Activated naive CD4-positive, alpha-beta T cell (primary cell): ENCODE measurements around the gene MRPL53.
"Not testable (repeated sequence)": the region's sequence is repeated elsewhere in the genome, so short reads cannot be mapped to it uniquely, and the experiment has no call there.

Experiments
- DNase-seq, 4 experiments: peaks; one replicate each; lab custom pipeline; 2025; lab: John Stamatoyannopoulos, UW

Gene MRPL53

GRCh38 chr2:74454654-74455511 is 17.6 kb downstream of the MRPL53 start, which contains the start of gene INO80B:
TSS of gene INO80B (plus strand) at chr2:74455087. CDS start at chr2:74455117, 30 bp downstream.
- DNase-seq: peak; percentile 91 to 94 (median 92)

- no peak for DNase-seq
Measured at GRCh38 chr2:74450570-74451190, 21.8 kb downstream of the MRPL53 start.

DNA sequence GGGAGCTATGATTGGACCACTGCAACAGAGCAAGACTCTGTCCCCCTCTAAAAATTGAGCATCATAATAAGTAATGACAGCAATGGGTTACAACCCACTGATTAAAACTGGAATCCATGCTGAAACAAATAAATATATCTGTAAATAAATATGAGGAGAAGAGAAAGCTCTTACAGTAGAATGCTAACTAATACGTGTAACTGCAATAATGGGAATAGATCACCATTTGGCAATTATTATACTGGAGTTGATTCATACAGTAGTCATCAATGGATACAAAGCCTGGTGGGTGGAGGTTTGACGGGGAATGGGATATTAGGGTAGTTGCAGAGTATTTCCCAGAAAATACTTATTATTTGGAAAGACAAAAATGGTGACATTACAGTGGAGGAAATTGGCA is 23.7 kb downstream of the MRPL53 start:
- DNase-seq: no peak

DNA sequence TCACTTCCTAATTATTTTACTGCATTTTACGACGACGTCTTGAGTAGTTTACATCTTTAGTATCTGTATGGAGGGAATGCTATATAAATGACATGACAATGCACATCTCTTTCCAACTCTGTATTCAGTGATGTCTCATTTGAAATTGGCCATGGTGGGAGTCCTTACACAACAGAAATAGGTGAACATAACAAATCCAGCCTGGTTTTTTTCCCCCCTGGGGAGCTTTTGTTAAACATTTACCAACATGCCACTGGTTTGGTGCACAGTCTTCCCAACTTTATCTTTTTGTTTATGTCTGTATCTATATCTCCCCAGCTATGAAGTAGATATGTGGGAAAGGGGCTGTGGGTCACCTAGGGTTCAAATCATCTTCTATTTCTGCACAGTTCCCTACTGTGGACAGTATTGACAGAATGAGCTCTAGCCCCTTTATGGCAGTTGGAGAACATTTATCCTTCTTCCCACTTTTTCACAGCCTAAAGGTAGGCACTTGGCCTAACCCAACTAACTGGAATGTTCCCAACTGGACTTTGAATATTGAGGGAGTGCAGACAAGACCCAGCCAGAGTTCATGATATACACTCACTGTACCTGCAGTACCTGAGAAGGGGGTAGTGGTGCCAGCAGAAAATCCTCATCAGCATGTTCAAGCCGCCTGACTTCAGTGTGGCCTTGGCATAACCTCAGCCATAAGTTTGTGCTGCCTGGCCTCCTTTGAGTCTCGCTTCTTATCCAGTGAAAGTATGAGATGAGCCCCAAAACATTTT is 25.1 kb downstream of the MRPL53 start:
- no peak for DNase-seq

DNA sequence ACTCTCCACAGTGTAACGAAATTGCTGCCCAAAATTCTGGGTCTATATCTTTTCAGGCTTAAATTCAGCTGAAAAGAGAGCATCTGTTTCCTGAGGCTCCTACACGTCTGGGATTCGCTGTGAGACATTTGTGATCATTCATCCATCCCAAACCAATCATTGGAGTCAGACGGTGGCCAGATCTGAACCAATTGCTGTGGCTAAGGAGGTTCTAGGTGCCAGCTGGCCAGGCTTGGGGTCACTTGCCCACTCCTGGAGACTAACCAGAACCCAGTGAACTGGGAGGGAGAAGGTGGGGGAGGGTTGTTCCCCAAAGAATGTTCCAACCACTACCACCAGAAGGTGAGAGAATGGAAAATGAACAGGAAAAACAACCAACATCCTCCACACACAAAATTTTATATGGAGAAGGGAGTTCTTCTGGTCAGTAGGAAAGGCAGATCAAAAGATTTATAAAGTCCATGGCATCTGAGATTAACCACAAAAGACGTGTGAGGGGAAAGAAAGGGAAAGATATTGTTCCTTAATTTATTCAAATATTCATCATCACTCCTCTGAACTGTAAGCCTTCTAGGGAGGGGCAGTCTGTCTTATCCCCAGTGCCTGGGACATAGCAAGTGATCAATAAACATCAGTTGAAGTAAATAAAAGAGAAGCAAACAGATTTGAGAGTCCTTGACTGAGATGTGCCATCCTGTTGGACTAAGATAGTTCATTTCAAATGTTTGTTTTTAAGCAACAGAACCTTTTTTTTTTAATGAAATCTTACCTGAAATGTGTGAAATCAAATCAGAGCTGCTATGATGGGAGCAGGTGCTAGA is 27.8 kb downstream of the MRPL53 start:
- DNase-seq: no peak

DNA sequence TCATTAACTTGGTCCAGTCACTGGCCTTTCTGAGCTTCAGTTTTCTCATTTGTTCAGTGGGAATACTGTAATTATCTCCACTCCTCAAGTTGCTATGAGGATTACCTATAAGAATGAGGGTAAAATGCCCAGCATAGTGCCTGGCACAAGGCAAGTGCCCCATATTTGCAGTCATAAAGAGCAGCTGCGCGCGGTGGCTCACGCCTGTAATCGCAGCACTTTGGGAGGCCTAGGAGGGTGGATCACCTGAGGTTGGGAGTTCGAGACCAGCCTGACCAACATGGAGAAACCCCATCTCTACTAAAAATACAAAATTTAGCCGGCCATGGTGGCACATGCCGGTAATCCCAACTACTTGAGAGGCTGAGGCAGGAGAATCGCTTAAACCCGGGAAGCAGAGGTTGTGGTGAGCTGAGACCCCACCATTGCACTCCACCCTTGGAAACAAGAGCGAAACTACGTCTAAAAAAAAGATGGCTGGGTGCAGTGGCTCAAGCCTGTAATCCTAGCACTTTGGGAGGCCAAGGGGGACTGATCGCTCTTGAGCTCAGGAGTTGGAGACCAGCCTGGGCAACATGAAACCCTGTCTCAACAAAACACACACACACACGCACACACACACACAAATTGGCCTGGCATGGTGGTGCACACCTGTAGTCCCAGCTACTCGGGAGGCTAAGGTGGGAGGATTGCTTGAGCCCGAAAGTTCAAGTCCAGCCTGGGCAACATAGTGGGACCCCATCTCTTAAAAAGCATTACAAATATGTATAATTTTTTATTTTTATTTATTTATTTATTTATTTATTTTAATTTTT is 29.8 kb downstream of the MRPL53 start:
- not testable (repeated sequence) for DNase-seq

- DNase-seq: no peak
Measured at GRCh38 chr2:74441690-74442482, 30.6 kb downstream of the MRPL53 start, which contains the start of gene RTKN. TSS of gene RTKN (minus strand) at chr2:74441937. CDS start at chr2:74441816, 121 bp downstream.

- no peak for DNase-seq
Measured at GRCh38 chr2:74441170-74441689, 31.2 kb downstream of the MRPL53 start.

DNA sequence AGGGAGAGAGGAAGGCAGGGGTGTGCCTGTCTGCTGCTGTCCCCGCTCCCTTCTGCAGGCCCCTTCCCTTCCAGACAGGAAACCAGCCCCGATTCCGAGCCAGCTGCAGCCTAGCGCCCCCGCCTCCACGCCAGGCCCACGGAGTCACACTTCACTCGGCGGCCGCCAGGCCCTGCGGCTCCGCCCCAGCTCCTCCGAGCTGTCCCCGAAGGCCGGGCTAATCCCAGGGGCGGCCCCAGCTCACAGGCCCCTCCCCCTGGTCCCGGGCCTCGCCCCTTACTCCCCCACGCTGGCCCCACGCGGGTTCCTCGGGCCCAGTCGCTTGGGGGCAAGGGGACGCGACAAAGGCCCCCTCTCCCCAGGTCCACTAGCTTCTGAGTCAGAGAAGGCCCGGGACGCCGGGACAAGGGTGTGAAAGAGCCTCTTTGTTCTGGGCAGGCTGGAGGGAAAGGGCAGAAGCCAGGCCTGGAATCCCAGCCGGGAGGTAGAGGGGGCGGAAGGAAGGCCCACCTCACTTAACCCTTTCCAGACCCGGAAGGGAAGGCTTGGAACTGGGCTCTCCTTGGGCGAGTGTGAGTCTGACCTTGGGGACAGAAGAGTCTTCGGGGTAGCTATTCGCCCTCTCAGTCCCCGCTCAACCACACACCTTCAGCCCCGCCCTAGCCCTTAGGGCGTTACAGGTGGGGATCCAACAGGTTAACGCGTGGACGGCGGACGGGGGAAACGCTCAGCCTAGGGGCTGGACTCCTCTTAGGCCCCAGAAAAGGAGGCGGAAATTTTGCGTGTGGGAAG is 31.9 kb downstream of the MRPL53 start:
- DNase-seq: peak in 1 of 4 experiments; percentile 18

DNA sequence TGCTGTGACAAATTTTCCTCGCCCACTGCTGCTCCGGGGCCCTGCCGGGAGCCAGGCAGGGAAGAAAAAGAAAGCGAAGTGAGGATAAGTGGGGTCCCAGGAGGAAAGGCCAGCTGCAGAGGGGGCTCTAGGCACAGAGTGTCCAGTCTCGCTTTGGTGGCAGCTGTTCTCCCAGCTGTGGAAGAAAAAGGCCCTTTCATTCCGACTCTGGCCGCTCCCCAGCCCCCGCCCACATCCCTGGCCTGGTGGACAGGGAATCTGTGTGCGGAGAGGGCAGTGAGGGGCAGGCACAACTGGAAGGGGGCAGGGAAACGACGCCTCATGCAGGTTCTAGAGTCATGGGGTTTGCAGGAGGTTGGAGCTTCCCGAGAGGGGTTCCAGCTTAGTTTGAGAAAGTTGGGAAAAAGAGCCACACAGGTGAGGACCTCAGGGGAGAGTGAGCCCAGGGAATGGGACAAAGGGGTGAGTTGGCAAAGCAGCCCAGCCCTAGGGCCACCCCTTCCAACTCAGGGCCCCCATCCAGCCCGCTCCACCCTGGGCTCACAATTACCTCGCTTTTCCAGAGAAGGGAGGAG is 32.6 kb downstream of the MRPL53 start:
- no peak for DNase-seq

- no peak for DNase-seq
Measured at GRCh38 chr2:74439373-74439772, 33.1 kb downstream of the MRPL53 start.

GRCh38 chr2:74438248-74438647 is 34.2 kb downstream of the MRPL53 start:
- no peak for DNase-seq

GRCh38 chr2:74436848-74437695 is 35.4 kb downstream of the MRPL53 start:
- DNase-seq: no peak

- no peak for DNase-seq
Measured at GRCh38 chr2:74436111-74436805, 36.2 kb downstream of the MRPL53 start.

DNA sequence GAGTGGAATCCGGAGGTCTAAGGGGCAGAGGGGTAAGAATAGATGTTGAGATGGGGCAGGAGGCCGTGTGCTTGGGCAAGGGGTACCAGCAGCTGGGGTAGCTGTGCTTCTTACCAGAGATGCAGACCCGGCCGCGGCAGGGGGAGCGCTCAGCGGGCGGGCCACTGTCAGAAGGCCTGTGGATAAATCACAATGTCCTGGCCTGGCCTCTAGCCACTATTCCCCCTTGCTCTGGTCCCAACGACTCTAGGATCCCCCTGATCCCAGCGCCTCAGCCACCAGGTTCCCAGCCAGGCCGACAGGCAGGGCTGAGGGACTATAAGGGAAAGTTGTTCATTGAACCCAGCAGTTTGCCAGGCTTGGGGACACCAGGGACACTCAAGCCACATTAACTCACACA is 42.0 kb downstream of the MRPL53 start:
- no peak for DNase-seq

- DNase-seq: no peak
Measured at GRCh38 chr2:74429487-74430451, 42.7 kb downstream of the MRPL53 start.
